IMR-90 (cell line): ENCODE measurements around the gene PTPRG.

ENCODE experiments used
- BHLHE40 ChIP-seq: fragments of 150-350 bp; IDR thresholded peaks from 2 replicates; pipeline ENCODE4 v1.6.1; 2016; ENCODE audit warnings: mild to moderate bottlenecking, low read depth, low read length
- CEBPB ChIP-seq: IDR thresholded peaks from 2 replicates; pipeline ENCODE4 v1.6.1; 2012; ENCODE audit warnings: low read depth, low read length, improper control_type of control experiment
- CHD1 ChIP-seq: IDR thresholded peaks from 2 replicates; pipeline ENCODE4 v1.6.1; 2012; ENCODE audit warnings: low read depth, low read length, improper control_type of control experiment
- CTCF ChIP-seq: conservative IDR thresholded peaks from 2 replicates; pipeline ENCODE4 v1.5.1; 2012; ENCODE audit warnings: mild to moderate bottlenecking, low read depth, low read length, improper control_type of control experiment
- FOS ChIP-seq: fragments of 150-350 bp; IDR thresholded peaks from 2 replicates; pipeline ENCODE4 v1.6.1; 2016; ENCODE audit warnings: low read depth, low read length
- MAFK ChIP-seq: IDR thresholded peaks from 2 replicates; pipeline ENCODE4 v1.6.1; 2012; ENCODE audit warnings: low read depth, low read length, improper control_type of control experiment
- MAZ ChIP-seq: IDR thresholded peaks from 2 replicates; pipeline ENCODE4 v1.6.1; 2012; ENCODE audit warnings: low read depth, mild to moderate bottlenecking, low read length, improper control_type of control experiment, moderate library complexity, borderline replicate concordance
- MXI1 ChIP-seq: IDR thresholded peaks from 2 replicates; pipeline ENCODE4 v1.6.1; 2012; ENCODE audit warnings: low read depth, mild to moderate bottlenecking, low read length, moderate library complexity, borderline replicate concordance
- POLR2A ChIP-seq: IDR thresholded peaks from 2 replicates; pipeline ENCODE4 v1.6.1; 2012; ENCODE audit warnings: mild to moderate bottlenecking, low read depth, low read length
- RAD21 ChIP-seq: IDR thresholded peaks from 2 replicates; pipeline ENCODE4 v1.6.1; 2012; ENCODE audit warnings: low read length, improper control_type of control experiment
- RCOR1 ChIP-seq: IDR thresholded peaks from 2 replicates; pipeline ENCODE4 v1.6.1; 2012; ENCODE audit warnings: mild to moderate bottlenecking, low read length, improper control_type of control experiment; ENCODE audit not compliant: insufficient replicate concordance
- RFX5 ChIP-seq: IDR thresholded peaks from 2 replicates; pipeline ENCODE4 v1.8.0; 2012; ENCODE audit warnings: low read depth, mild to moderate bottlenecking, low read length, moderate library complexity
- USF2 ChIP-seq: fragments of 150-350 bp; IDR thresholded peaks from 2 replicates; pipeline ENCODE4 v1.6.1; 2017; ENCODE audit warnings: mild to moderate bottlenecking, antibody characterized with exemption, low read length, low read depth

- no peak for TF ChIP-seq POLR2A
- no peak for TF ChIP-seq CTCF
- no peak for TF ChIP-seq RAD21
- no peak for TF ChIP-seq CHD1
- no peak for TF ChIP-seq MAFK
- no peak for TF ChIP-seq USF2
- no peak for TF ChIP-seq RFX5
- TF ChIP-seq FOS: no peak
- peak; percentile 57; the same call in 1 of the 2 replicates for TF ChIP-seq CEBPB
- no peak for TF ChIP-seq MXI1
- no peak for TF ChIP-seq MAZ
- TF ChIP-seq BHLHE40: no peak
- no peak for TF ChIP-seq RCOR1
Observed at GRCh38 chr3:62088472-62089104, 527.2 kb downstream of the PTPRG start.
